Measurements from ENCODE around the gene OR10G3. TPM values are rescaled to one million over a fixed set of nuclear protein-coding genes. Genes with fewer than 3 reads are reported as not detected.

Gene OR10G3
- total and polyA plus RNA-seq, 2 of the 13 experiments (the other 11 are each of a cell fraction or from before 2014, with no cell fraction given) = not detected

- TF ChIP-seq NCOA5 (CRISPR knock-in tag; IDR thresholded peaks at IDR 0.05) = no peak
- TF ChIP-seq UBTF (CRISPR knock-in tag; IDR thresholded peaks at IDR 0.05) = peak; percentile 51; the same call in 1 of the 2 replicates
- peak; percentile 47; the same call in 1 of the 2 replicates for TF ChIP-seq BCL3 (CRISPR knock-in tag; IDR thresholded peaks at IDR 0.05)
Observed at GRCh38 chr14:21536418-21537089, 43.3 kb downstream of the OR10G3 start (continued).

- FAIRE-seq = no peak
- TF ChIP-seq GTF2F1 (IDR thresholded peaks at IDR 0.05; ENCODE audit: low read length) (no peak), XBP1 (CRISPR knock-in tag; IDR thresholded peaks at IDR 0.05) (no peak), ZNF614 (CRISPR knock-in tag; IDR thresholded peaks at IDR 0.05; ENCODE audit: borderline replicate concordance) (no peak), XRCC5 (optimal IDR thresholded peaks at IDR 0.05; ENCODE audit: low read length) (no peak), CBFB (CRISPR knock-in tag; IDR thresholded peaks at IDR 0.05) (no peak), ARID3A (IDR thresholded peaks at IDR 0.05; ENCODE audit: low read depth, low read length) (no peak), CEBPB (IDR thresholded peaks at IDR 0.05; ENCODE audit: borderline replicate concordance, low read depth, low read length) (no peak), SIN3A (IDR thresholded peaks at IDR 0.05; ENCODE audit: borderline replicate concordance, low read depth, low read length) (0 out of 2 replicates have a peak, but pooled peaks have one; percentile 40), ZNF574 (CRISPR knock-in tag; IDR thresholded peaks at IDR 0.05) (no peak)
Observed at GRCh38 chr14:21535545-21536417, 44.1 kb downstream of the OR10G3 start.

More at GRCh38 chr14:21535545-21536417, 44.1 kb downstream of the OR10G3 start:
- peak overlapping the region; percentile 92 for H3K4me2 ChIP-seq (ENCODE audit: low read depth, low read length)
- WGBS (ENCODE audit: low lambda C conversion rate) = 9% methylated on average over 6 of the region's 6 CpGs
- intact Hi-C loops (cut with micrococcal nuclease; ENCODE audit: unreplicated experiment) = no loop called here
- H3K27ac ChIP-seq (ENCODE audit: extremely low read length, insufficient read depth, low read length) = no peak overlapping the region
- H3K79me2 ChIP-seq (ENCODE audit: insufficient read depth, low read length) = no peaks in the 10 kb centered on the region
- DNase-seq (ENCODE audit: low spot score) = no peak
- H3K9ac ChIP-seq (ENCODE audit: insufficient read depth, low read depth, low read length) = peak overlapping the region; percentile 54; the same call in 1 of the 2 replicates
- BruUV-seq (replicated peaks) = no TSS peak
- H3K4me3 ChIP-seq (replicated peaks in 1 of 3; ENCODE audit: insufficient read depth in 1 of 3, low read depth in 2 of 3, low read length in 3 of 3) = peak overlapping the region; percentile 52 to 76 (median 57)
- ATAC-seq = peak; percentile 87
- H3K36me3 ChIP-seq (replicated peaks in 1 of 2; ENCODE audit: control insufficient read depth in 1 of 2, insufficient read depth in 2 of 2, low read length in 2 of 2) = no peaks in the 10 kb centered on the region
- H3K9me3 ChIP-seq (ENCODE audit: low read length) = peaks cover 9% of the 10 kb centered on the region
- CTCF ChIA-PET (ENCODE audit: low intra/inter-chr PET ratio, low total read pairs) = no interaction called here
- H3K4me1 ChIP-seq (ENCODE audit: insufficient read depth, low read length) = peaks cover 32% of the 10 kb centered on the region
- H4K20me1 ChIP-seq (ENCODE audit: insufficient read depth, low read length) = no peaks in the 10 kb centered on the region
- in situ Hi-C loops (cut with HindIII; ENCODE audit: extremely low pct_ligation_motif_present, low pct_unique_long_range_greater_than_20kb) = no loop called here
- H2AFZ ChIP-seq (ENCODE audit: low read length) = peak overlapping the region; percentile 80
- peaks cover 1 to 26% of the 10 kb centered on the region in 2 experiments; a peak in 3 of 5 replicates for H3K27me3 ChIP-seq (ENCODE audit: control insufficient read depth in 1 of 2, insufficient read depth in 2 of 2, low read length in 2 of 2)
- POLR2A ChIA-PET = interaction anchor here (1.3 to 4.6 kb wide), 2 partner anchors 9 to 24 kb away, joined by 4 to 26 read pairs; partner anchors contain the start of genes METTL3 and SALL2

Data from HepG2 (cell line).